Osteoblast (primary cell): Measurements from ENCODE around the gene PELI1. TPM values are rescaled to one million over a fixed set of nuclear protein-coding genes. Genes with fewer than 3 reads are reported as not detected.

ENCODE experiments used
- DNase-seq: peaks from one replicate; pipeline ENCODE4 v3.0.0; 2011; ENCODE audit warnings: low spot score, mixed read lengths; ENCODE audit not compliant: insufficient read length; ENCODE audit errors: missing footprints
- H2AFZ ChIP-seq: 2 replicates; pipeline ENCODE4 v1.6.0; 2011; ENCODE audit warnings: mild to moderate bottlenecking, low read length
- H3K27ac ChIP-seq: 2 replicates; pipeline ENCODE4 v1.5.1; 2011; ENCODE audit warnings: mild to moderate bottlenecking, low read depth, low read length, moderate library complexity
- H3K27me3 ChIP-seq: 2 replicates; pipeline ENCODE4 v1.6.0; 2012; ENCODE audit warnings: mild to moderate bottlenecking, control low read depth, inconsistent platforms, low read length, moderate library complexity; ENCODE audit not compliant: insufficient read depth
- H3K36me3 ChIP-seq: 2 replicates; pipeline ENCODE4 v1.5.1; 2011; ENCODE audit warnings: mild to moderate bottlenecking, low read length, control low read depth, moderate library complexity; ENCODE audit not compliant: insufficient read depth
- H3K4me1 ChIP-seq: 2 replicates; pipeline ENCODE4 v1.5.1; 2011; ENCODE audit warnings: mild to moderate bottlenecking, low read length, control low read depth, moderate library complexity; ENCODE audit not compliant: insufficient read depth
- H3K4me2 ChIP-seq: 2 replicates; pipeline ENCODE4 v1.6.0; 2011; ENCODE audit warnings: mild to moderate bottlenecking, low read length; ENCODE audit not compliant: insufficient read depth
- H3K4me3 ChIP-seq: fragments of 200-600 bp; sonication (generic); 3 replicates; pipeline ENCODE4 v1.5.1; 2012; ENCODE audit warnings: mild to moderate bottlenecking, low read length, inconsistent platforms; ENCODE audit not compliant: insufficient read depth
- H3K79me2 ChIP-seq: 2 replicates; pipeline ENCODE4 v1.6.0; 2012; ENCODE audit warnings: mild to moderate bottlenecking, low read length, control low read depth, inconsistent platforms; ENCODE audit not compliant: insufficient read depth
- H3K9me3 ChIP-seq: 2 replicates; pipeline ENCODE4 v1.5.1; 2011; ENCODE audit warnings: low read depth, low read length, control low read depth
- H4K20me1 ChIP-seq: 2 replicates; pipeline ENCODE4 v1.6.0; 2012; ENCODE audit warnings: mild to moderate bottlenecking, low read length, control low read depth; ENCODE audit not compliant: insufficient read depth
- CTCF ChIP-seq: IDR thresholded peaks from 2 replicates; pipeline ENCODE4 v1.5.1; 2011; ENCODE audit warnings: mild to moderate bottlenecking, low read depth, low read length, moderate library complexity; ENCODE audit errors: extremely low read depth
- total RNA-seq: library from RNA; depleted of rRNA; stranded (reverse); fragments of >200 nt; gene quantifications from 2 replicates; pipeline ENCODE4 v1.2.3, GENCODE V29; 2012

Gene PELI1
- total RNA-seq, 1 donor: 5.1 TPM

DNA sequence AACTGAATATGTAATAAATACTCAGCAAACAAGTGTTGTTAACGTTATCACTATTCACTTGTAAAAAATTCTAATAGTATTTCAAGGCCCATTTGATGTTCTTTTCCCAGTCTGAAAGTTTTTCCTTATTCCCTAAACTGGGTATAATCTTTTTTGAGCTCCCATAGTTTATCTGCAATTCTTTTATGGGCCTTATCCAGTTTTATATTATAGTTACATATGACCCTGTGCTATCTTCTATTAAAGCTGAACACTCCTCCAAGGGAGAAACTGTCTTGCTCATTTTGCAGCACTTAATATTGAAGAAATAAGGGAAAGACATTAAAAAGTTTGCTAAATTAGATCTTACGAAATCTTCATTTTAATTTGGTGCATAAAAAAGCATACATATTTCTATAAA is 13.9 kb downstream of the PELI1 start:
- no peak overlapping the region for H2AFZ ChIP-seq
- H4K20me1 ChIP-seq: no peaks in the 10 kb centered on the region
- no peak overlapping the region for H3K27ac ChIP-seq
- H3K4me2 ChIP-seq: no peak overlapping the region
- H3K4me1 ChIP-seq: peaks cover 6% of the 10 kb centered on the region
- H3K36me3 ChIP-seq: no peaks in the 10 kb centered on the region
- no peak for TF ChIP-seq CTCF
- no peak overlapping the region for H3K4me3 ChIP-seq
- H3K79me2 ChIP-seq: no peaks in the 10 kb centered on the region
- no peaks in the 10 kb centered on the region for H3K9me3 ChIP-seq
- H3K27me3 ChIP-seq: no peaks in the 10 kb centered on the region
- no peak for DNase-seq

GRCh38 chr2:64128943-64129391 is 15.3 kb downstream of the PELI1 start:
- Histone ChIP-seq H3K4me3 (no peak overlapping the region), H3K36me3 (no peaks in the 10 kb centered on the region), H3K9me3 (no peaks in the 10 kb centered on the region), H2AFZ (no peak overlapping the region), H3K4me2 (no peak overlapping the region), H3K27ac (no peak overlapping the region), H3K79me2 (no peaks in the 10 kb centered on the region), H4K20me1 (no peaks in the 10 kb centered on the region), H3K27me3 (no peaks in the 10 kb centered on the region), H3K4me1 (no peaks in the 10 kb centered on the region)
- DNase-seq: no peak
- no peak for TF ChIP-seq CTCF

GRCh38 chr2:64128406-64128805 is 15.8 kb downstream of the PELI1 start:
- H2AFZ ChIP-seq: no peak overlapping the region
- H3K4me1 ChIP-seq: no peaks in the 10 kb centered on the region
- H3K4me3 ChIP-seq: no peak overlapping the region
- H3K4me2 ChIP-seq: no peak overlapping the region
- no peak overlapping the region for H3K27ac ChIP-seq
- no peaks in the 10 kb centered on the region for H4K20me1 ChIP-seq
- no peaks in the 10 kb centered on the region for H3K9me3 ChIP-seq
- no peak for DNase-seq
- no peaks in the 10 kb centered on the region for H3K27me3 ChIP-seq
- H3K36me3 ChIP-seq: no peaks in the 10 kb centered on the region
- TF ChIP-seq CTCF: no peak
- peaks cover 5% of the 10 kb centered on the region for H3K79me2 ChIP-seq

DNA sequence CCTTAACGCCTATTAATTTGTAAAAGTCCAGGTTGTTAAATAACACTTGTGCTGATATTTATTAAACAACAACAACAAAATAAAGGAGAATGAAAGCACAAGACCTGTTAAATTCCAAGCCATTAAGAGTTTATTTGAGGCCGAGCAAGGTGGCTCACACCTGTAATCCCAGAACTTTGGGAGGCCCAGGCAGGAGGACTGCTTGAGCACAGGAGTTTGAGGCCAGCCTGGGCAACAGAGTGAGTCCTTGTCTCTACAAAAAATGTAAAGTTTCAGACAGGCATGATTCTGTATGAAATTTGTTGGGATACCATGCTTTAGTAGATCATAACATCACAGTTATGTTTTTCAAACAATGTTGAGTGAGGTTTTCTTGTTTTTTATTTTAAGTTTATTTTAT is 17.1 kb downstream of the PELI1 start:
- no peak overlapping the region for H2AFZ ChIP-seq
- H3K4me2 ChIP-seq: no peak overlapping the region
- no peaks in the 10 kb centered on the region for H3K4me1 ChIP-seq
- H3K36me3 ChIP-seq: no peaks in the 10 kb centered on the region
- no peaks in the 10 kb centered on the region for H3K27me3 ChIP-seq
- peaks cover 5% of the 10 kb centered on the region for H3K79me2 ChIP-seq
- H4K20me1 ChIP-seq: no peaks in the 10 kb centered on the region
- TF ChIP-seq CTCF: no peak
- DNase-seq: no peak
- no peak overlapping the region for H3K4me3 ChIP-seq
- H3K27ac ChIP-seq: no peak overlapping the region
- no peaks in the 10 kb centered on the region for H3K9me3 ChIP-seq
